Osteoblast (primary cell): ENCODE measurements around the gene VPREB1. TPM values are rescaled to one million over a fixed set of nuclear protein-coding genes. Genes with fewer than 3 reads are reported as not detected.
"Not testable (repeated sequence)": the region's sequence is repeated elsewhere in the genome, so short reads cannot be mapped to it uniquely, and the experiment has no call there.

Experiments
- DNase-seq: peaks from one replicate; pipeline ENCODE4 v3.0.0; 2011; ENCODE audit warnings: low spot score, mixed read lengths; ENCODE audit not compliant: insufficient read length; ENCODE audit errors: missing footprints
- H2AFZ ChIP-seq: 2 replicates; pipeline ENCODE4 v1.6.0; 2011; ENCODE audit warnings: mild to moderate bottlenecking, low read length
- H3K27ac ChIP-seq: 2 replicates; pipeline ENCODE4 v1.5.1; 2011; ENCODE audit warnings: mild to moderate bottlenecking, low read depth, low read length, moderate library complexity
- H3K27me3 ChIP-seq: 2 replicates; pipeline ENCODE4 v1.6.0; 2012; ENCODE audit warnings: mild to moderate bottlenecking, control low read depth, inconsistent platforms, low read length, moderate library complexity; ENCODE audit not compliant: insufficient read depth
- H3K36me3 ChIP-seq: 2 replicates; pipeline ENCODE4 v1.5.1; 2011; ENCODE audit warnings: mild to moderate bottlenecking, low read length, control low read depth, moderate library complexity; ENCODE audit not compliant: insufficient read depth
- H3K4me1 ChIP-seq: 2 replicates; pipeline ENCODE4 v1.5.1; 2011; ENCODE audit warnings: mild to moderate bottlenecking, low read length, control low read depth, moderate library complexity; ENCODE audit not compliant: insufficient read depth
- H3K4me2 ChIP-seq: 2 replicates; pipeline ENCODE4 v1.6.0; 2011; ENCODE audit warnings: mild to moderate bottlenecking, low read length; ENCODE audit not compliant: insufficient read depth
- H3K4me3 ChIP-seq: fragments of 200-600 bp; sonication (generic); 3 replicates; pipeline ENCODE4 v1.5.1; 2012; ENCODE audit warnings: mild to moderate bottlenecking, low read length, inconsistent platforms; ENCODE audit not compliant: insufficient read depth
- H3K79me2 ChIP-seq: 2 replicates; pipeline ENCODE4 v1.6.0; 2012; ENCODE audit warnings: mild to moderate bottlenecking, low read length, control low read depth, inconsistent platforms; ENCODE audit not compliant: insufficient read depth
- H3K9me3 ChIP-seq: 2 replicates; pipeline ENCODE4 v1.5.1; 2011; ENCODE audit warnings: low read depth, low read length, control low read depth
- H4K20me1 ChIP-seq: 2 replicates; pipeline ENCODE4 v1.6.0; 2012; ENCODE audit warnings: mild to moderate bottlenecking, low read length, control low read depth; ENCODE audit not compliant: insufficient read depth
- total RNA-seq: library from RNA; depleted of rRNA; stranded (reverse); fragments of >200 nt; gene quantifications from 2 replicates; pipeline ENCODE4 v1.2.3, GENCODE V29; 2012

Gene VPREB1
- total RNA-seq, 1 donor: not detected

GRCh38 chr22:22258597-22259415 lies 14.2 kb downstream of the VPREB1 start:
- not testable (repeated sequence) for H3K4me3 ChIP-seq, DNase-seq, H3K36me3 ChIP-seq, H3K4me2 ChIP-seq, H3K27me3 ChIP-seq, H2AFZ ChIP-seq, H3K4me1 ChIP-seq, H3K79me2 ChIP-seq, H4K20me1 ChIP-seq, H3K27ac ChIP-seq, H3K9me3 ChIP-seq

DNA sequence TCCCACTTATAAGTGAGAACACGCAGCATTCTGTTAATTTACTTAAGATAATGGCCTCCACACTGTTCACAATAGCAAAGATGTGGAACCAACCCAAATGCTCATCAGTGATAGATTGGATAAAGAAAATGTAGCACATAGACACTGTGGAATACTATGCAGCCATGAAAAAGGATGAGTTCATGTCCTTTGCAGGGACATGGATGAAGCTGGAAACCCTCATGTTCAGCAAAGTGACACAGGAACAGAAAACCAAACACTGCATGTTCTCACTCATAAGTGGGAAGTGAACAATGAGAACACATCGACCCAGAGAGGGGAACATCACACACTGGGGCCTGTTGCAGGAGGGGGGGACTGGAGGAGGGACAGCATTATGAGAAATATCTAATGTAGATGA lies 15.6 kb downstream of the VPREB1 start:
- not testable (repeated sequence) for DNase-seq, H3K4me2 ChIP-seq, H3K4me3 ChIP-seq, H3K27me3 ChIP-seq, H3K36me3 ChIP-seq, H3K27ac ChIP-seq, H3K4me1 ChIP-seq, H2AFZ ChIP-seq, H4K20me1 ChIP-seq, H3K79me2 ChIP-seq, H3K9me3 ChIP-seq

DNA sequence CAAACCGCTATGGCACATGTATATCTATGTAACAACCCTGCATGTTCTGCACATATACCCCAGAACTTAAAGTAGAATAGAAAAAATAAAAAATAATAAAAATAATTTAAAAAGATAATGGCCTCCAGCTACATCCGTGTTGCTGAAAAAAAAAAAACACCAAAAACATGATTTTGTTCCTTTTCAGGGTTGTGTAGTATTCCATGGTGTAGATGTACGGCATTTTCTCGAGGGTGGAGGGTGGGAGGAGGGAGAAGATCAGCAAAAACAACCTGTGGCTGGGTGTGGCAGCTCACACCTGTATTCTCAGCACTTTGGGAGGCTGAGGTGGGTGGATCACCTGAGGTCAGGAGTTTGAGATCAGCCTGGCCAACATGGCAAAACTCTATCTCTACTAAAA lies 16.0 kb downstream of the VPREB1 start:
- H3K4me1 ChIP-seq, H3K9me3 ChIP-seq, H3K27me3 ChIP-seq, H3K4me3 ChIP-seq, H3K4me2 ChIP-seq, H3K27ac ChIP-seq, DNase-seq, H4K20me1 ChIP-seq, H3K36me3 ChIP-seq, H2AFZ ChIP-seq, H3K79me2 ChIP-seq: not testable (repeated sequence)

DNA sequence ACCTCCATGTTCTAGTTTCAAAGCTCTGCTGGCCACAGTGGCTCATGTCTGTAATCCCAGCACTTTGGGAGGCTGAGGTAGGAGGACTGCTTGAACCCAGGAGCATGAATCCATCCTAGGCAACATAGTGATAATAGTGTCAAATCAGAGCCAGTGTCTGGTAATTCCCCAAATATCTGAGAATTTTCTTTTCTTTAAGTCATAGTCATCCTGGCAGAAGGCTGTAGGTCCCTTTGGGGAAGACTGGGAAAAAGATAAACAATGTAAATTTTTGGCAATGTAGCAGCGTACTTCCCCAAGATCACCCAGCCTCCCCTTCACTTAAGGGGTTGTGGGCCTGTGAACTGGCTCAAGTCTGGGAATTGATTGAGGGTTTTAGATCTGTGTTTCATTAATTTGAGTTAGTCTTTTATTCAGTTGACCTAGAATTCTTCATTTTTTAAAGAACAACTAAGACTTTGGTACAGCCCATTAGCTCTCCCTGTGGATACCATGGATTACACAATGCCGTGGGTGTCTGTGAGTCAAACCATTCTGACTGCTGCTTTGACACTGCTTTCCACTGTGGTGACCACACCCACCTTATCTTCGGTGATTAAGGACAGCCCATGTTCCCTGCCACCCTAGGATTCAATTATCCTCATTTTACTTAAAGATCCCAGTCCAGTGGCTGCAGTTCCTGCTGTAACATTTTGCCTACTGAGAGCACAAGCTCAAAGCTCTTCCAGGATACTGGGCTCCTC lies 17.9 kb downstream of the VPREB1 start:
- not testable (repeated sequence) for H3K79me2 ChIP-seq

DNA sequence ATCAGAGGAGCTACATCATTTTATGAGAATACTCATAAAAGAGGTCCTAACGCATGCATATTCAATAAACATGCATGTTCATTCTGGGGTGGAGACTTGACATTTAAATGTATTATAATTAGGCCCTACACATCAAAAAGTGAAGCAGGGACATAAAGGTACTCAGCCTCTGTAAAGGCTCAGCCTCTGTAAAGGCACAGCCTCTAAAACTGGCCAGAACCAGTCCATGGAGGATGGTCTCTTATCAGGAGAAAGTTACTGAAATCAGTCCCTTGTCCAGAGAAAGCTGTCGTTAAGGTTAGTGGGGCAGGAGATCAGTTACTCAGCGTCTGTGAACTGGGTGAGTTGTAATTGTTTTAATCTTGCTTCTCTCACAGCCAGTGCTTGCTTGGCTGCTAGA lies 19.2 kb downstream of the VPREB1 start:
- H3K4me3 ChIP-seq, H3K9me3 ChIP-seq, DNase-seq, H3K4me2 ChIP-seq, H2AFZ ChIP-seq, H3K4me1 ChIP-seq, H3K79me2 ChIP-seq, H3K36me3 ChIP-seq, H3K27ac ChIP-seq, H4K20me1 ChIP-seq, H3K27me3 ChIP-seq: not testable (repeated sequence)

More for the DNA sequence above, 17.9 kb downstream of the VPREB1 start:
- not testable (repeated sequence) for H4K20me1 ChIP-seq, H3K4me1 ChIP-seq, H3K36me3 ChIP-seq, H3K4me3 ChIP-seq, H3K9me3 ChIP-seq, H2AFZ ChIP-seq, H3K27me3 ChIP-seq
- DNase-seq: peak; percentile 62
- peak overlapping the region; percentile 48 for H3K4me2 ChIP-seq
- H3K27ac ChIP-seq: peak overlapping the region; percentile 33

DNA sequence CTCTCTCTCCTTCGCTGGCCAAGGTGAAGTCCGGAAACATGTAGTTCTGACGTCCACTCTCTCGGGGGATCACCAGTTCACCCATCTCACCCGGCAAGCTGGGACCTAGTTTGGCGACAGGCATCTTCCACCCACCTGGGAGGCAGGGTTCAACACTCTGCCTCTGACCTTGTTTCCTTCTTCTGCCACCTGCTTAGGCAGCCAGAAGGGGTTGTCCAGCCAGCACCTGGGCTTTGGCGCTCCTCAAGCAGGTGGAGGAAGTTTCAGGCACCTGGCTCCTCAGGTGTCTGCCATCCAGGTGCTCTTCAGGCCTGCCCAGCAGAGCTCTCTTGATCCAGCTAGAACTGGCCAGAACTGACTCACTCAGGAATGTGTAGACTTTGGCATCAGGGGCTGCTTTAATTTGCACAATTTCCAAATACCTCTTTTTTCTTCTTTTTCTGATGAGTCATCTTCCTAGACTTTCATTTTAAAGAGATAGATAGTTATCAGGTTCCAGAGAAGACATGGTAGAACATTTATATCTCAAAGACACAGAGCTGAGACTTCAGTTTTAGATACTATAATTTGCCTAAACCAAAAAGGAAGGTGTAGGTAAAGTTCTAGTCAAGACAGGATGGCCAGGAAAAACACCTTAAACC lies 25.6 kb downstream of the VPREB1 start:
- H3K27ac ChIP-seq, DNase-seq, H3K36me3 ChIP-seq, H3K4me1 ChIP-seq, H3K9me3 ChIP-seq, H4K20me1 ChIP-seq, H3K79me2 ChIP-seq, H3K27me3 ChIP-seq, H3K4me2 ChIP-seq, H2AFZ ChIP-seq, H3K4me3 ChIP-seq: not testable (repeated sequence)

DNA sequence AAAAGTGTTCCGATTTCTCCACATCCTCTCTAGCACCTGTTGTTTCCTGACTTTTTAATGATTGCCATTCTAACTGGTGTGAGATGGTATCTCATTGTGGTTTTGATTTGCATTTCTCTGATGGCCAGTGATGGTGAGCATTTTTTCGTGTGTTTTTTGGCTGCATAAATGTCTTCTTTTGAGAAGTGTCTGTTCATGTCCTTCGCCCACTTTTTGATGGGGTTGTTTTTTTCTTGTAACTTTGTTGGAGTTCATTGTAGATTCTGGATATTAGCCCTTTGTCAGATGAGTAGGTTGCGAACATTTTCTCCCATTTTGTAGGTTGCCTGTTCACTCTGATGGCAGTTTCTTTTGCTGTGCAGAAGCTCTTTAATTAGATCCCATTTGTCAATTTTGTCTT lies 32.8 kb downstream of the VPREB1 start:
- H3K4me1 ChIP-seq, H3K27ac ChIP-seq, H3K36me3 ChIP-seq, H3K9me3 ChIP-seq, H3K4me2 ChIP-seq, H3K4me3 ChIP-seq, H3K27me3 ChIP-seq, H4K20me1 ChIP-seq, DNase-seq, H2AFZ ChIP-seq, H3K79me2 ChIP-seq: not testable (repeated sequence)

DNA sequence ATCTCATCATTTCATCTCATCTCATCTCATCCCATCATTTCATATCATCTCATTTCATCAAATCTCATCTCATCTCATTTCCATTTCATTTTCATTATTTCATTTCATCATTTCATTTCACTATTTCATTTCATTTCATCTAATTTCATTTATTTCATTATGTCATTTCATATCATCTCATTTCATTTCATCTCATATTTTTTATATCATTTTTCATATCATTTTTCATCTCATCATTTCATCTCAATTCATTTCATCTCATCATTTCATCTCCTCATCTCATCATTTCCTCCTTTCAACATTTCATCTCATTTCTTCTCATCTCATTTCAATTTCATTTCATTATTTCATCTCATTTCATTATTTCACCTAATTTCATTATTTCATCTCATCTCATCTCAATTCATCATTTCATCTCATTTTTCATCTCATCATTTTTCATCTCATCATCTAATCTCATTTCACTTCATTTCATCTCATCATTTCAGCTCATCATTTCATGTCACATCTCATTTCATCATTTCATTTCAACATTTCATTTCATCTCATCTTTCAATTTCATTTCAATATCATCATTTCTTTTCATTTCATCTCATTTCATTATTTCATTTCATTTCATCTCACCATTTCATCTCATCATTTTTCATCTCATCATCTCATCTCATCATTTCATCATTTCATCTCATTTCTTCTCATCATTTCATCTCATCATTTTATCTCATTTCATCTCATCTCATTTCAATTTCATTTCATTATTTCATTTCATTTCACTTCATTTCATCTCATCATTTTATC lies 40.6 kb downstream of the VPREB1 start:
- not testable (repeated sequence) for DNase-seq, H3K4me1 ChIP-seq, H3K36me3 ChIP-seq, H3K27ac ChIP-seq, H3K27me3 ChIP-seq, H3K79me2 ChIP-seq, H3K9me3 ChIP-seq, H3K4me3 ChIP-seq, H4K20me1 ChIP-seq, H3K4me2 ChIP-seq, H2AFZ ChIP-seq
